GM19035 (cell line): ENCODE measurements around the gene PTRHD1.

Experiments
- ATAC-seq: cut with Tn5 transposase; IDR thresholded peaks from one replicate; pipeline ENCODE4 v1.9.1; 2021; ENCODE audit not compliant: unreplicated experiment

PTRHD1 gene

DNA sequence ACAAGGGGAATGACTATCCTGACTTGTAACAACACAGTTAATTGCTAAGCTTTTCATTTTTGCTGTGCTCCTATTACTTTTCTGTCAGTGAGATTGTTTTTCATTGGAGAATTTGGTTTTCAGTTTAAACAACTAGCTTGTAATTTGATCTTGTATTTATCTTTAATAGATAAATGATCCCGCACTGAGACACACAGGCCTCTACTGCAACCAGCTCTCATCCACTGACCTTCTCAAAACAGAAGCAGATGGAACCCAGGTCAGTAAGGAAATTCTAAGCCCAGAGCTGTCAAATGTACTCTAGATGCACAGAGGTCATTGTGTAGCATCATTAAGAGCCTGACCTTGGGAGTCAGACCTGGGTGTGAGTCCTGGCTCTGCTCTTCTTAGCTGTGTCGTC lies 30.7 kb downstream of the PTRHD1 start:
- ATAC-seq = no peak

DNA sequence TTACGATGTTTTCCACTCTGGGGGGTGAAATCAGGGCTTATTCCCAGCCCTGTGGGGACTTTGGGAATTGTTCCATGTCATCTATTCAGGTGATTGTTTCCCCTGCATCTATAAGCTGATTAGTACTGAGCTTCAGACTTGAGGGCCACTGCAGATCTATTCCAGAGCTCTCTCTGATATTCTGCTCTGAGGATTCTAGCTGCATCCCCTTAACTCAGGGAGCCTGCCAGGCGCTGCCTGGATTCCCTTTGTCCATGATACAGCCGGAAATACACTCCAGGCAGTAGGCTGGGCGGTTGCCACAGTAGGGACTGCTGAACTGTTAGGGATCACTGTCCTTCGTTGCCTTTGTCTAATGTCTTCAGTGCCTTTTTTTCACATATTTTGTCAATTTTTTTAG lies 31.3 kb downstream of the PTRHD1 start:
- no peak for ATAC-seq

DNA sequence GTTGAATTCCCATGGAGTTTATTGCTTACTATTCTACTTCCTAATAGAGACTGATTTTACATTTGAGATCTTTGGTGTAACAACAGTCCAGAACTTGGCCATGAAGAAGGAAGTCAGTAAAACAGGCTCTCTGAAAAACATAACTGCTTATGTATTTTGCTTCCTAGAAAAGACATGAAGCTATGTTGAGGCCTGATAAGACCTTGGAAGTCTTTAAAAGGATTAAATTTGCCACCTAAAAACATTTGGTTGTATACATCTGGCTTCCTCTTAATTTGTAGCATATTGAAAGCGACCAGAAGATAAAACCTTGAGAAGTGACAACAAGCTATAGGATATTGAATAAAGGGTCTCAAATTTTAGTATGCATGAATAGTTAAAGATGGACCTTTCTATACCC lies 36.4 kb downstream of the PTRHD1 start:
- no peak for ATAC-seq

DNA sequence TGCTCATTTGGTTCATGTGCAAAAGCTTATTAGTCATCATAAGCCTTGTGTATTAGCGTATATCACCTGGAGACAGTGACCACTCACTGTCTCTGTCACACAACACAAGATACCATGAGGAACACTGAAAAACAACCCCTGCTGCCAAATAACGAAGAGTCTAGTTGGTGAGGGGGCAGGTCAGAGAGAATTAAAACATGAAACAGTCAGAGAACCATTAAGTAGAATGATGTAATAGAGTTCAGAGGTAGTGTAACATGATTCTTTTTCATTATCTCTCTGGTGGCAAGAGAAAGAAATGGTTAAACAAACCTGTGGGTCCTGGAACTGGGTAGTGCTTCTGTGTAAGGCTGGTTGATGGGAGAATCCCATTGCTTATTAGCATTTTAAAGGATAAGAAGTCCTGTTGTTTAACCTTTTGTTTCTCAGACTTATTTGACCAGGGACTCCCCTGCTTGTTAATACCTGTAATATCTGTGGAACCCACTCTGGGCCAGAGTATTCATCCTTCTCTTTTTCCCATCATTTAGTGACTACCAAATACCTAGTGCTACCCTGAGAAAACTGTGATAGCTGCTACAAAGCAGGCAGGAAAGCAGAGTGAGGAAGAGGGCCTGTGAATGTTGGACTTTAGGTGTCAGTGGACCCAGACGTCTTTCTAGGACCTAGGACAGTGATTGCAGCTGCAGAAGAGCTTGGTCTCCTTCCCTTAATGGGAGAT lies 38.0 kb downstream of the PTRHD1 start:
- no peak for ATAC-seq

DNA sequence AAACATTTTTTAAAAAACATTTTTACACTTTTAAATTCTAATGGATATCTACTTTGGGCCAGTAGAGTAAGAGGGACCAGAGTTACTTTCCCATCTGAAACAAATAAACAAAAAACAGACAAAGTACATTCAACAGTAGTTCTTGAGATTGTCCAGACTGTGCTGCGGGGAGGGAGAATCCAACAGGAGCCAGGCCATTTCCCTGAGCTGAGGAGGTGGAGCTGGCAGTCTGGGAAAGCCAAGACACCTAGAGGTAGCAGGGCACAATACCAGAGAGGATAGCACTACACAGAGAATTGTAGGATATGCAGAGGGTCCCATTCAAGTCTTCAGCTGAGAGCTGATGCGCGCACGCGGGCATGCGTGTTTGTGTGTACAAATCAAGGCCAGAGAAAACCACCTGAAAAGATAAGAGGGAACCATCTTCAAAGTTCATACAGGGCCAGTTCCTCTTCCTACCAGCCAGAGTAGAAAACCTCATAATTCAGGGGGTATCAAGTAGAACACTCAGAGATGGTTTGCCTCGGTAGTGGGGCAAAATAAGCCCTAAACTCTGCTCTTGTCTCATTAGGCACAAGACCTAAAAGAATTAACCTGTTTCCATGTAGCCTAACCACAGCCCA lies 44.0 kb downstream of the PTRHD1 start:
- ATAC-seq = no peak

DNA sequence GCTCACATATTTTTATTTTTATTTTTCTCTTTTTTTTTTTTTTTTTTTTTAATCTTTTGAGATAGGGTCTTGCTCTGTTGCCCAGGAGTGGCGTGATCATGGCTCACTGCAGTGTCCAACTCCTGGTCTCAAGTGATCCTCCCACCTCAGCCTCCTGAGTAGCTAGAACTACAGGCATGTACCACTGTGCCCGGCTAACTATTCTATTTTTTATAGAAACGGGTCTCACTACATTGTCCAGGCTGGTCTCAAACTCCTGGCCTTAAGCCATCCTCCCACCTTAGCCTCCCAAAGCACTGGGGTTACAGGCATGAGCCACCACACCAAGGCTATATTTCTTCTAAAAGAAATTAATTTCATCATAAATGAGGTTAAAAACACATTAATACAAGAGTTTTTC lies 45.9 kb downstream of the PTRHD1 start:
- ATAC-seq = no peak

DNA sequence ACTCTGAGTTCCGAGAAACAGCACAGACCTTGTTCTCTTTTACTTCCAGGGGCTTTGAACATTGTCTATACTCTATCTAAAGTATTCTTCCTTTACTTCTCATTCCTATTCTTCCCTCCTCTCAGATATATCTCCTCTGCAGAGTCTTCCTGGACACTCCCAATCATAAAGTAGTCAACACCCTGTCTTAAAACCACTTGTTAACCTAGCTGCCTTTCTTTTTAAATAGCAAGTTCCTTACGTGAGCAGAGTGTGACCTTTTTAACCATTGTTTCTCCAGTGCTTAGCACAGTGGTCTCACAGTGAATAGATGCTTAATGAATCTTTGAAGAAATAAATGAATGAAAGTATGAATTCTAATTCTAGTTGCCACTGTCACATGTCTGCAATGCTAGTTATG lies 47.4 kb downstream of the PTRHD1 start:
- ATAC-seq = no peak

DNA sequence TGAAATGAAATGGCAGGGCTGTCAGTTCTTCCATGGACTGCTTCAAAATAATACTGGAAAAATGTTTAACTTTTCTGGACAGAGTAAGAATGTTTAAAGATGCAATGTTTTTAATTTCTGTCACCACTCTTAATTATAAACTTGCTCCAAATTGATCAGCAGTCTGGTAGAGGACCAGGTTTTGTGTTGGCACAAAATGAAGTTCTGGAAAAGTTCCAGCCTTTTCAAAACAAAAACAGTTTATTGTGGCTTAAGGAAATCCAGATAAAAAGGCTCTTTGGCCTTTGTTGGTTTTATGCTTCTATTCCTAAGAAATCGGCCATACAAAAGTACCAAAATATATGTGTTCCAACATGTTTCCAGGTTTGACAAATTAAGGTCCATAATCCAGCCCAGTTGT lies 48.8 kb downstream of the PTRHD1 start:
- ATAC-seq = no peak

DNA sequence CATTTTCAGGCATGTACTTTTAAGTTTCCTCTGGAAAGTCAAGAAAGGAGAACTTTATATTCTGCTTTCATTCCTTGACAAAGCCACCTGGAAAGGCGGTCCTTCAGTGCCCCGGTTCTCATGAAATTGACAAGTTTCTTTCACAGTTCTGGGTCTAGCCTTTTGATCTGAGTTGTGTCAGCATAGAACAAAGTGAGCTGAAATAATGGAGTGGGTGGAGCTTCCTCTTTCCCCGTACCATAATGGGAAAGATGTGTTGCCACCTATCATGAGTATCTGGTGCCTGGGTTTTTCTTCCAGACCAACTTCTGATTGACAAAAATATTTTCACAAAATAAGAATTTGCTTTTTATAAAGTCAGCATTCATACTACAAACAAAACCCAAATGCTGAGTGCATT lies 49.3 kb downstream of the PTRHD1 start:
- ATAC-seq = no peak

DNA sequence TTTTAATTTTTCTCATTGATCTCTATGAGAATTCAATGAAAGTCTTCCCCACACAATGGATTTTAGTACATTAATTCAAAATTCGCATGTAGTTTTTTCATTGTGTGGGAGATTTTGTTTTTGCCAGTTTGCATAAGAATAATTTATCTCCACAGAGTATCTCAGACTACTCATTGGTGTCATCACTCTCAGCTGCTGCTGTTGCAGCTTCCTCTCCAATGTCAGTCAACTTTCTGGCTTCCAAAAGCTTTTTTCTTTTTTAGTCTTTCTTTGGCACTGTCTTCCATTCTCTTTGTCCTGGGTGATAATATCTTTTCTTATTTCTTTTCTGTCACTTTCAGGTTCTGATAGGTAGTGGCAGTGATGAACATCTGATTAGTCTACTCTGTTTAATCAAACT lies 50.5 kb downstream of the PTRHD1 start:
- no peak for ATAC-seq

DNA sequence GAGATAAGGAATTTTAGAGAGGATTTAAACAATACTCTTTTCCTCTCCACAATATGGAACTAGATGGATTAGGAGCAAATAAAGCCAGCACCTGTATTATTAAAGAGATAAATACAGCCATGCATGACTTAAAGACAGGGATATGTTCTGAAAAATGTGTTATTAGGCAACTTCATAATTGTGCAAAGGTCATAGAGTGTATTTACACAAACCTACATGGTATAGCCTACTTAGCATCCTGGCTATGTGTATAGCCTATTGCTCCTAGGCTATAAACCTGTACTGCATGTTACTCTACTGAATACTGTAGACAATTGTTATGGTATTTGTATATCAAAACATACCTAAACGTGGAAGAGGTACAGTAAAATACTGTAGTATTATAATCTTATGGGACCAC lies 53.0 kb downstream of the PTRHD1 start:
- no peak for ATAC-seq
